Endothelial cell of umbilical vein (primary cell): ENCODE data around the gene CTNND2. TPM values are rescaled to one million over a fixed set of nuclear protein-coding genes. Genes with fewer than 3 reads are reported as not detected.

Experiments used
- BruUV-seq: library from RNA; stranded (reverse); fragments of 400-500 nt; replicated peaks from 2 replicates; lab custom pipeline; 2021; lab: Mats Ljungman, UMichigan
- CTCF ChIA-PET: fragments of 300-600, 350-600 bp; sonication (Branson Sonifier 250); formaldehyde crosslinking; loops from one replicate; lab custom pipeline; 2021; ENCODE audit warnings: antibody characterized with exemption, inconsistent platforms; lab: Charles Lee
- POLR2A ChIA-PET: fragments of 300-600, 350-600 bp; sonication (Branson Sonifier 250); formaldehyde crosslinking; loops from one replicate; lab custom pipeline; 2021; ENCODE audit warnings: antibody characterized with exemption, inconsistent platforms; lab: Charles Lee
- DNase-seq: peaks from one replicate; pipeline ENCODE4 v3.0.0-alpha.2; 2011; ENCODE audit warnings: low read depth, low spot score
- FAIRE-seq: peaks from 2 replicates; lab custom pipeline; 2011; peaks lifted over from hg19 to GRCh38; lab: Jason Lieb, UNC
- H2AFZ ChIP-seq: 2 replicates; pipeline ENCODE4 v1.6.0; 2012; ENCODE audit warnings: low read depth, low read length, control low read depth, inconsistent platforms
- H3K27ac ChIP-seq: 2 replicates; pipeline ENCODE4 v1.5.1; 2011; ENCODE audit warnings: low read depth, mild to moderate bottlenecking, control low read depth, low read length, moderate library complexity; ENCODE audit not compliant: insufficient read depth
- H3K27me3 ChIP-seq, 2 experiments: 2 replicates each; pipeline versions ENCODE4 v1.6.0 to v1.6.1; 2011; ENCODE audit warnings: low read length in 2 of 2, mixed read lengths in 1 of 2; ENCODE audit not compliant: control insufficient read depth in 2 of 2, insufficient read depth in 2 of 2
- H3K36me3 ChIP-seq, 2 experiments: 2 replicates in 1 of 2; 3 replicates in 1 of 2; pipeline ENCODE4 v1.5.1; 2011; ENCODE audit warnings: low read length in 2 of 2, mild to moderate bottlenecking in 1 of 2, moderate library complexity in 1 of 2; ENCODE audit not compliant: control insufficient read depth in 2 of 2, insufficient read depth in 2 of 2; ENCODE audit errors: extremely low read depth in 1 of 2
- H3K4me1 ChIP-seq: 3 replicates; pipeline ENCODE4 v1.5.1; 2011; ENCODE audit warnings: mild to moderate bottlenecking, low read length; ENCODE audit not compliant: control insufficient read depth, insufficient read depth; ENCODE audit errors: extremely low read depth
- H3K4me2 ChIP-seq: 2 replicates; pipeline ENCODE4 v1.6.1; 2011; ENCODE audit warnings: low read length, control low read depth, mixed read lengths; ENCODE audit not compliant: insufficient read depth
- H3K4me3 ChIP-seq, 3 experiments: fragments of 200-600 bp in 1 of 3; sonication (generic), shearing (Covaris generic) in 1 of 3; replicated peaks in 1 of 3; 2 replicates each; pipeline ENCODE4 v1.5.1; 2011 to 2016; ENCODE audit warnings: control low read depth in 3 of 3, low read length in 3 of 3, mild to moderate bottlenecking in 2 of 3, inconsistent platforms in 1 of 3, low read depth in 1 of 3, moderate library complexity in 1 of 3; ENCODE audit not compliant: insufficient read depth in 1 of 3
- H3K79me2 ChIP-seq: 2 replicates; pipeline ENCODE4 v1.6.0; 2012; ENCODE audit warnings: low read length, inconsistent platforms; ENCODE audit not compliant: control insufficient read depth, insufficient read depth
- H3K9ac ChIP-seq: replicated peaks from 2 replicates; pipeline ENCODE3; 2011; ENCODE audit warnings: low read length, control low read depth; ENCODE audit not compliant: insufficient read depth; ENCODE audit errors: extremely low read depth
- H3K9me1 ChIP-seq: replicated peaks from 3 replicates; pipeline ENCODE4 v1.6.0; 2011; ENCODE audit warnings: mild to moderate bottlenecking, low read length; ENCODE audit not compliant: control insufficient read depth, insufficient read depth; ENCODE audit errors: extremely low read depth
- H3K9me3 ChIP-seq: replicated peaks from 2 replicates; pipeline ENCODE4 v1.5.1; 2012; ENCODE audit warnings: low read length, inconsistent platforms; ENCODE audit not compliant: control insufficient read depth, insufficient read depth
- H4K20me1 ChIP-seq: replicated peaks from 2 replicates; pipeline ENCODE3; 2011; ENCODE audit warnings: mild to moderate bottlenecking, low read length; ENCODE audit not compliant: control insufficient read depth, insufficient read depth; ENCODE audit errors: extremely low read depth
- CTCF ChIP-seq, 2 donors: IDR thresholded peaks; 1 replicate in 1 of 2; 2 replicates in 1 of 2; pipeline ENCODE4 v1.5.1; 2011; ENCODE audit warnings: low read length in 2 of 2, mild to moderate bottlenecking in 2 of 2, moderate library complexity in 2 of 2, control low read depth in 1 of 2, inconsistent platforms in 1 of 2, low read depth in 1 of 2; ENCODE audit not compliant: insufficient read depth in 1 of 2; ENCODE audit errors: extremely low read depth in 1 of 2
- EZH2 ChIP-seq: IDR thresholded peaks from 2 replicates; pipeline ENCODE4 v1.6.1; 2012; ENCODE audit warnings: borderline replicate concordance, low read depth, mild to moderate bottlenecking, moderate library complexity, low read length, inconsistent platforms; ENCODE audit not compliant: severe bottlenecking
- FOS ChIP-seq: IDR thresholded peaks from 2 replicates; pipeline ENCODE4 v1.6.1; 2011; ENCODE audit warnings: mild to moderate bottlenecking, low read length, moderate library complexity, borderline replicate concordance; ENCODE audit not compliant: insufficient read depth
- GATA2 ChIP-seq: IDR thresholded peaks from 2 replicates; pipeline ENCODE4 v1.7.0; 2011; ENCODE audit warnings: low read depth, mild to moderate bottlenecking, moderate library complexity, mixed read lengths, low read length; ENCODE audit not compliant: insufficient read length, insufficient read depth
- JUN ChIP-seq: IDR thresholded peaks from 2 replicates; pipeline ENCODE4 v1.6.1; 2011; ENCODE audit warnings: borderline replicate concordance, low read depth; ENCODE audit not compliant: insufficient read length, insufficient read depth
- MAX ChIP-seq: IDR thresholded peaks from 2 replicates; pipeline ENCODE4 v1.6.1; 2011; ENCODE audit not compliant: insufficient read depth, insufficient read length
- MYC ChIP-seq: IDR thresholded peaks from one replicate; pipeline ENCODE4 v1.6.1; 2011; ENCODE audit warnings: mild to moderate bottlenecking, low read depth, low read length
- POLR2A ChIP-seq: IDR thresholded peaks from 2 replicates; pipeline ENCODE4 v1.6.1; 2012; ENCODE audit warnings: low read depth, mild to moderate bottlenecking, control low read depth, low read length
- POLR2AphosphoS5 ChIP-seq: IDR thresholded peaks from 2 replicates; pipeline ENCODE4 v1.6.1; 2012; ENCODE audit warnings: low read depth, mild to moderate bottlenecking, control low read depth, low read length, moderate library complexity; ENCODE audit not compliant: insufficient read depth
- dilution Hi-C: fragments of 300-500 bp; cut with MboI; formaldehyde crosslinking; loops from one replicate; pipeline ENCODE4 v1.15.0; 2019; ENCODE audit warnings: low sequenced_read_pairs; ENCODE audit not compliant: extremely low pct_ligation_motif_present
- intact Hi-C: fragments of 100-400 bp; cut with micrococcal nuclease; formaldehyde crosslinking; loops from one replicate; pipeline ENCODE4 v1.10.0; 2022
- polyA plus RNA-seq, 4 experiments: library from polyadenylated mRNA; depleted of rRNA in 3 of 4; stranded (reverse) in 3 of 4; unstranded in 1 of 4; fragments of >200 nt; gene quantifications; 2 replicates each; pipeline versions ENCODE4 v1.2.1 to v1.2.3, GENCODE V29; 2011 to 2012; ENCODE audit warnings: missing spikeins in 1 of 4
- total RNA-seq: library from RNA; stranded (reverse); gene quantifications from 2 replicates; pipeline ENCODE4 v1.2.3, GENCODE V29; 2021

Gene CTNND2
- total and polyA plus RNA-seq, 2 donors (not counting 3 experiments of a cell fraction or from before 2014, with no cell fraction given), result not detected

- no peaks in the 10 kb centered on the region for H3K36me3 ChIP-seq
- no TSS peak for BruUV-seq
These were observed 89.9 kb downstream of the CTNND2 start for GRCh38 chr5:11814373-11814772.

GRCh38 chr5:11809407-11809806 is 94.8 kb downstream of the CTNND2 start:
- CTCF ChIA-PET, result no interaction called here
- no peak overlapping the region for H3K9ac ChIP-seq
- H3K36me3 ChIP-seq, result no peaks in the 10 kb centered on the region
- H2AFZ ChIP-seq, result no peak overlapping the region
- no peak for DNase-seq
- no peak for TF ChIP-seq EZH2
- TF ChIP-seq POLR2AphosphoS5, result no peak
- TF ChIP-seq FOS, result no peak
- TF ChIP-seq MYC, result no peak
- no peak for TF ChIP-seq MAX
- no peak for TF ChIP-seq JUN
- TF ChIP-seq POLR2A, result no peak
- no peak for TF ChIP-seq GATA2
- TF ChIP-seq CTCF (IDR thresholded peaks at IDR 0.05; ENCODE audit: extremely low read depth in 1 of 2, insufficient read depth in 1 of 2, low read depth in 1 of 2, low read length in 2 of 2), result no peak
- no peaks in the 10 kb centered on the region for H3K9me3 ChIP-seq
- POLR2A ChIA-PET, result no interaction called here
- no peaks in the 10 kb centered on the region for H3K27me3 ChIP-seq
- intact Hi-C loops (no loop called here), dilution Hi-C loops (no loop called here)
- no peak overlapping the region for H3K27ac ChIP-seq
- no peaks in the 10 kb centered on the region for H3K4me1 ChIP-seq
- no peaks in the 10 kb centered on the region for H4K20me1 ChIP-seq
- no peak overlapping the region for H3K4me2 ChIP-seq
- FAIRE-seq, result no peak
- no peaks in the 10 kb centered on the region for H3K9me1 ChIP-seq
- no peaks in the 10 kb centered on the region for H3K79me2 ChIP-seq
- no TSS peak for BruUV-seq
- H3K4me3 ChIP-seq, result no peak overlapping the region

More at GRCh38 chr5:11814373-11814772, 89.9 kb downstream of the CTNND2 start:
- no peaks in the 10 kb centered on the region for H3K9me1 ChIP-seq
- dilution Hi-C loops (no loop called here), intact Hi-C loops (no loop called here)
- FAIRE-seq (no peak), DNase-seq (no peak)
- no peak overlapping the region for H3K4me2 ChIP-seq
- H3K27me3 ChIP-seq, result no peaks in the 10 kb centered on the region
- TF ChIP-seq GATA2, result no peak
- TF ChIP-seq MYC, result no peak
- no peak for TF ChIP-seq POLR2AphosphoS5
- no peak for TF ChIP-seq JUN
- H3K9ac ChIP-seq, result no peak overlapping the region
- no peak overlapping the region for H3K27ac ChIP-seq
- no peaks in the 10 kb centered on the region for H4K20me1 ChIP-seq
- H3K4me3 ChIP-seq, result no peak overlapping the region
- no peak overlapping the region for H2AFZ ChIP-seq
- ChIA-PET POLR2A (no interaction called here), CTCF (no interaction called here)
- no peaks in the 10 kb centered on the region for H3K4me1 ChIP-seq
- H3K9me3 ChIP-seq, result peaks cover 3% of the 10 kb centered on the region
- H3K79me2 ChIP-seq, result no peaks in the 10 kb centered on the region
